Neuronal stem cell (in vitro differentiated cells): ENCODE results near the gene MMADHC.

ENCODE experiments used
- DNase-seq: peaks from one replicate; pipeline ENCODE4 v3.0.0-alpha.2; 2013; ENCODE audit warnings: low spot score
- H2AFZ ChIP-seq: one replicate; pipeline ENCODE4 v1.6.1; 2013; ENCODE audit warnings: mild to moderate bottlenecking, low read length, inconsistent platforms
- H2AK5ac ChIP-seq: 2 replicates; pipeline ENCODE4 v1.6.1; 2013; ENCODE audit warnings: low read depth, mild to moderate bottlenecking, inconsistent platforms, low read length, moderate library complexity, mixed read lengths
- H2BK120ac ChIP-seq: 2 replicates; pipeline ENCODE4 v1.6.1; 2013; ENCODE audit warnings: low read depth, mild to moderate bottlenecking, inconsistent platforms, low read length, moderate library complexity, mixed read lengths
- H2BK12ac ChIP-seq: one replicate; pipeline ENCODE4 v1.6.1; 2013; ENCODE audit warnings: low read length, inconsistent platforms
- H2BK15ac ChIP-seq: 2 replicates; pipeline ENCODE4 v1.6.1; 2013; ENCODE audit warnings: mild to moderate bottlenecking, low read length, inconsistent platforms, mixed read lengths
- H2BK5ac ChIP-seq: one replicate; pipeline ENCODE4 v1.6.1; 2013; ENCODE audit warnings: inconsistent platforms, mild to moderate bottlenecking, low read length, moderate library complexity
- H3K14ac ChIP-seq: one replicate; pipeline ENCODE4 v1.6.1; 2013; ENCODE audit warnings: low read length, inconsistent platforms
- H3K18ac ChIP-seq: 2 replicates; pipeline ENCODE4 v1.6.1; 2013; ENCODE audit warnings: low read length, inconsistent platforms
- H3K23ac ChIP-seq: 2 replicates; pipeline ENCODE4 v1.6.1; 2013; ENCODE audit warnings: low read depth, mild to moderate bottlenecking, mixed read lengths, low read length, inconsistent platforms; ENCODE audit not compliant: poor library complexity
- H3K27ac ChIP-seq: replicated peaks from 3 replicates; pipeline ENCODE4 v1.5.1; 2013; ENCODE audit warnings: low read length, inconsistent platforms
- H3K27me3 ChIP-seq, 3 experiments: 2 replicates each; pipeline ENCODE4 v1.6.1; 2013; ENCODE audit warnings: low read length in 3 of 3, mild to moderate bottlenecking in 2 of 3, inconsistent platforms in 1 of 3, low read depth in 1 of 3, mixed read lengths in 1 of 3, moderate library complexity in 1 of 3; ENCODE audit not compliant: control insufficient read depth in 3 of 3, insufficient read depth in 3 of 3
- H3K36me3 ChIP-seq, 2 donors: replicated peaks in 1 of 2; 2 replicates each; pipeline ENCODE4 v1.6.1; 2013; ENCODE audit warnings: low read length in 2 of 2; ENCODE audit not compliant: control insufficient read depth in 2 of 2, insufficient read depth in 2 of 2
- H3K4ac ChIP-seq: 2 replicates; pipeline ENCODE4 v1.6.1; 2013; ENCODE audit warnings: inconsistent platforms, mild to moderate bottlenecking, low read length, moderate library complexity
- H3K4me1 ChIP-seq, 2 donors: 1 replicate in 1 of 2; 2 replicates in 1 of 2; pipeline ENCODE4 v1.6.1; 2013; ENCODE audit warnings: low read length in 2 of 2, low read depth in 1 of 2; ENCODE audit not compliant: control insufficient read depth in 2 of 2, insufficient read depth in 1 of 2
- H3K4me2 ChIP-seq: one replicate; pipeline ENCODE4 v1.6.1; 2013; ENCODE audit warnings: mild to moderate bottlenecking, low read length, inconsistent platforms; ENCODE audit not compliant: insufficient read depth, poor library complexity, severe bottlenecking
- H3K4me3 ChIP-seq, 2 donors: 2 replicates each; pipeline ENCODE4 v1.5.1; 2013; ENCODE audit warnings: low read length in 2 of 2, mild to moderate bottlenecking in 2 of 2, inconsistent platforms in 1 of 2, moderate library complexity in 1 of 2
- H3K79me1 ChIP-seq: one replicate; pipeline ENCODE4 v1.6.1; 2013; ENCODE audit warnings: low read depth, mild to moderate bottlenecking, inconsistent platforms, low read length, moderate library complexity
- H3K9ac ChIP-seq: one replicate; pipeline ENCODE4 v1.6.1; 2013; ENCODE audit warnings: mild to moderate bottlenecking, low read depth, low read length, inconsistent platforms; ENCODE audit not compliant: poor library complexity
- H3K9me3 ChIP-seq, 2 donors: replicated peaks in 1 of 2; 2 replicates each; pipeline versions ENCODE3 to v1.6.1; 2013; ENCODE audit warnings: low read length in 2 of 2, mild to moderate bottlenecking in 2 of 2, inconsistent platforms in 1 of 2, low read depth in 1 of 2, mixed read lengths in 1 of 2, moderate library complexity in 1 of 2; ENCODE audit not compliant: control insufficient read depth in 2 of 2, insufficient read depth in 1 of 2
- H4K8ac ChIP-seq: one replicate; pipeline ENCODE4 v1.6.1; 2013; ENCODE audit warnings: low read depth, mild to moderate bottlenecking, inconsistent platforms, low read length, moderate library complexity
- H4K91ac ChIP-seq: one replicate; pipeline ENCODE4 v1.6.1; 2013; ENCODE audit warnings: low read length, low read depth, mild to moderate bottlenecking, inconsistent platforms; ENCODE audit not compliant: poor library complexity
- WGBS, 2 donors: extraction: QIAGEN DNeasy Blood & Tissue Kit; methylation state at CpG; one replicate each; pipeline ENCODE4 v1.1.7; 2013; ENCODE audit warnings: missing lambda C conversion rate in 2 of 2, mixed read lengths in 1 of 2; ENCODE audit not compliant: insufficient read length in 2 of 2, insufficient replicate concordance in 1 of 2; ENCODE audit errors: extremely low coverage in 2 of 2; 5-methylcytosine and 5-hydroxymethylcytosine counted together

The MMADHC gene

DNA sequence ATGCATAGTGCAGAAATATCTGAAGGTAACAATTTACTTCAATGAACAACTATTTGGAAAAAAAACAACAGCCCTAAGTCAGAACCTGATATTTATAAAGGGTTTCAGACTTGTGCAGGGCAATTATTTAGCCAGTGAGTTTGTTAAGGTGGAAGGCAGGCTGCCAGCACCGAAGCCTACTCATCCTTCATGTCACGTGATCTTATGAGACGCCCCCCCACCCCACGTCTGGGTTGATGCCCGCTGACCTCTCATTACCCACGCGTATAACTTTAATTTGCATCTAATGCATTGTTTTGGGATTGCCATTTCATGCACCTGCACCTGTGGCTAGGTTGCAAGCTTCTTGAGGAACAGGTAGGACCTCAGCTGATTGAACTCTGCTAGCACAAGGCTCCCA is 52.9 kb downstream of the MMADHC start:
- Histone ChIP-seq H3K4me2 (no peak overlapping the region), H3K79me1 (no peaks in the 10 kb centered on the region), H2BK12ac (no peak overlapping the region), H4K91ac (no peak overlapping the region), H2BK15ac (no peak overlapping the region), H2BK120ac (no peak overlapping the region), H3K23ac (no peak overlapping the region), H3K14ac (no peak overlapping the region), H3K27ac (no peak overlapping the region), H3K9ac (no peak overlapping the region), H2AFZ (no peak overlapping the region), H3K4me1 (no peaks in the 10 kb centered on the region), H3K36me3 (no peaks in the 10 kb centered on the region), H3K18ac (no peak overlapping the region), H2BK5ac (no peak overlapping the region), H2AK5ac (no peak overlapping the region), H3K27me3 (no peaks in the 10 kb centered on the region), H4K8ac (no peak overlapping the region), H3K4ac (no peak overlapping the region), H3K9me3 (no peaks in the 10 kb centered on the region), H3K4me3 (no peak overlapping the region)
- WGBS, 2 donors = no CpG with 5 or more reads among the region's 7 CpGs
- DNase-seq = no peak

- Histone ChIP-seq H3K4me2 (no peak overlapping the region), H3K18ac (no peak overlapping the region), H3K27ac (no peak overlapping the region), H3K14ac (no peak overlapping the region), H2BK15ac (no peak overlapping the region), H2AFZ (no peak overlapping the region), H3K27me3 (peaks cover 0 to 8% (median 0%) of the 10 kb centered on the region in 3 experiments), H3K4me3 (no peak overlapping the region), H2BK12ac (no peak overlapping the region), H3K4ac (no peak overlapping the region), H2BK5ac (no peak overlapping the region), H3K9ac (no peak overlapping the region), H2BK120ac (no peak overlapping the region), H3K36me3 (no peaks in the 10 kb centered on the region), H2AK5ac (no peak overlapping the region), H3K23ac (no peak overlapping the region), H4K91ac (no peak overlapping the region), H3K4me1 (peaks cover 0 to 3% of the 10 kb centered on the region in 2 donors), H3K79me1 (no peaks in the 10 kb centered on the region), H3K9me3 (no peaks in the 10 kb centered on the region), H4K8ac (no peak overlapping the region)
- DNase-seq = no peak
- no CpG with 5 or more reads among the region's 3 CpGs for WGBS, 2 donors
These were observed 58.6 kb downstream of the MMADHC start for GRCh38 chr2:149528983-149529382.

- no peak overlapping the region for H3K18ac ChIP-seq
- no peak overlapping the region for H4K91ac ChIP-seq
- H3K27ac ChIP-seq = no peak overlapping the region
- no peak overlapping the region for H2BK120ac ChIP-seq
- no peak overlapping the region for H3K9ac ChIP-seq
- no peak overlapping the region for H2AFZ ChIP-seq
- no peak overlapping the region for H3K23ac ChIP-seq
- no peak overlapping the region for H2BK12ac ChIP-seq
- no peak for DNase-seq
- H3K14ac ChIP-seq = no peak overlapping the region
- WGBS, 2 donors = no CpG with 5 or more reads among the region's 7 CpGs
- no peak overlapping the region for H4K8ac ChIP-seq
- no peak overlapping the region for H2BK15ac ChIP-seq
- peaks cover 0 to 3% of the 10 kb centered on the region in 2 donors for H3K4me1 ChIP-seq
- H3K4me2 ChIP-seq = no peak overlapping the region
- H3K4me3 ChIP-seq = no peak overlapping the region
- H3K4ac ChIP-seq = no peak overlapping the region
- H2BK5ac ChIP-seq = no peak overlapping the region
- no peaks in the 10 kb centered on the region for H3K79me1 ChIP-seq
- H3K9me3 ChIP-seq = no peaks in the 10 kb centered on the region
- H3K36me3 ChIP-seq = no peaks in the 10 kb centered on the region
- H2AK5ac ChIP-seq = no peak overlapping the region
- H3K27me3 ChIP-seq = peaks cover 0 to 8% (median 0%) of the 10 kb centered on the region in 3 experiments
These were observed 59.4 kb downstream of the MMADHC start for GRCh38 chr2:149527998-149528755.

- WGBS, 2 donors = no CpG with 5 or more reads among the region's 2 CpGs
- no peak overlapping the region for H2BK5ac ChIP-seq
- H3K23ac ChIP-seq = no peak overlapping the region
- no peak overlapping the region for H4K8ac ChIP-seq
- H2BK12ac ChIP-seq = no peak overlapping the region
- no peak overlapping the region for H3K4me2 ChIP-seq
- H3K14ac ChIP-seq = no peak overlapping the region
- H4K91ac ChIP-seq = no peak overlapping the region
- no peak overlapping the region for H2AFZ ChIP-seq
- no peak overlapping the region for H3K18ac ChIP-seq
- H3K79me1 ChIP-seq = no peaks in the 10 kb centered on the region
- DNase-seq = no peak
- no peak overlapping the region for H2BK15ac ChIP-seq
- no peak overlapping the region for H3K27ac ChIP-seq
- H3K9ac ChIP-seq = no peak overlapping the region
- H3K4me1 ChIP-seq = peaks cover 0 to 3% of the 10 kb centered on the region in 2 donors
- H2BK120ac ChIP-seq = no peak overlapping the region
- H3K4ac ChIP-seq = no peak overlapping the region
- H3K27me3 ChIP-seq = peaks cover 0 to 8% (median 0%) of the 10 kb centered on the region in 3 experiments
- no peak overlapping the region for H3K4me3 ChIP-seq
- no peaks in the 10 kb centered on the region for H3K9me3 ChIP-seq
- no peaks in the 10 kb centered on the region for H3K36me3 ChIP-seq
- H2AK5ac ChIP-seq = no peak overlapping the region
These were observed 60.9 kb downstream of the MMADHC start for GRCh38 chr2:149526689-149527088.
